ENCODE measurements around the gene CASTOR1.

CASTOR1 gene

DNA sequence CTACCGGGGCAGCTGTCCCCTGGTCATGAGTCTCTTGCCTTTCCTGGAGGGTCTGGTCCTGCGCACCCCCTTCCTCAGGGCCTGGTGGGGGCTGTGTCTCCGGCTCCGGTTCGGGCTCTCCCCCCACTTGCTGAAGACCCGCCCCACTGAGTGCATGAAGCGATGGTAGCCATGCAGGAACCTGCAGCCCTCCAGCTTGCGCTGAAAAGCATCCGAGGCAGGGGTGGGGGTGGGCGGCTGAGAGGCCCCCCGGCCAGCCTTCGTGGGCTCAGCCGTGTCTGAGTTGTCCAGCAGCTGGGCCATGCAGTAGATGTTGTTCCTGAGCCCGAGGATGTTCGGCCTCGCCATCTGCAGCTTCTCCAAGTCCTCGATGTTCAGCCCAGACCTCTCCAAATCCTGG, 25.4 kb downstream of the CASTOR1 start:
- DNase-seq (ENCODE audit: low spot score) = no peak

DNA sequence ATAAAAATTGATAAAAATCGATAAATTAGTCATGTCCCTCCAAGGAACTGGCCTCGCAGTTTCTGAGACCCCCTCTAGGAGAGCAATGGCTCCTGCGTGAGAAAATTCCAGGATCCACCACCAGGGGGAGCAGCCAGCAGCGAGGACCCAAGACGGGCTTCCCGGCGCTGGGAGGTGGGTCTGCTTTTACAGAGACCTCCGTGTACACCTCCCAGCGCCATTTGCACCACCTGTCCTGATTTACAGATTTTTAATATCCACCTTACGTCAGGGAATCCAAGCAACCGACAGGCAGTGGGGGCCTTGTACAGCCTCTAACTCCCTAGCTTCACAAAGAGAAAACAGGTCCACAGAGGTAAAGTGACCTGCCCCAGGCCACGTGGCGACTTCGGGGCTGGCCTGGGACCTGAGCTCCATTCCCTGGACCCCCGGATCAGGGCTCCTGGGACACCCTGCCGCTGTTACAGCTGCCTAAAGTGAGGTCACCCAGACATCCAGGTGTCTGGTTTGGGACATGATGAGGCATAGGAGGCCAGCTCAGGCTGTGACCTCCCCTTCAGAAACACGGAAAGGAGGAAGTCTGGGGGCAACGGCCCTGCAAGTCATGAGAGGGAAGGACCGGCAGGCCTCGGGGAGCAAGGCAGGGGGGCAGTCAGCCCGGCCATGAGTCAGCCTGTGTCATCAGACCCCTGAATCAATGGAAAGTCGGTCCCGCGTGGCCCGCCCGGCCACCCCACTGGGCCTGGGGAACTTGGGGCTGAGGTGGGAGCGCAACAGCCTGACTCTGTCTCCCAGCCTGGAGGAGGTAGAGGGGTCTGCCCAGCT, 26.2 kb downstream of the CASTOR1 start:
- DNase-seq (ENCODE audit: low spot score) = peak; percentile 84

DNA sequence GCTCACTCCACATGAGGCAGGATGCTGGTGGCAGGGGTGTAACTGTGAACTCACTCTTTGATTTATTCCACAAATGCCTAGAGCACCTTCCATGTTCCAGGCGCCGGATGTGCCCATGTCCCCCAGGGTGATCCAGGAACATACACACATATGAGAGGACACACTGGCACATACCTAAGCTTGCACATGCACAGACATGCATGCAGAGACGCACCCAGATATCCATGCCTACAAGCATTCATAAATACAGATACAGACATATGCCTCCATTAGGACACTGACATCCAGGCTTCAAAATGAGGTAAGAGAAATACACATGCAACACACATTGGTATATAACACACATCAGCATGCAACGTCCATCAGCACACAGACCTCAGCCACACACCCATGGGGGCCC, 27.2 kb downstream of the CASTOR1 start:
- no peak for DNase-seq (ENCODE audit: low spot score)

DNA sequence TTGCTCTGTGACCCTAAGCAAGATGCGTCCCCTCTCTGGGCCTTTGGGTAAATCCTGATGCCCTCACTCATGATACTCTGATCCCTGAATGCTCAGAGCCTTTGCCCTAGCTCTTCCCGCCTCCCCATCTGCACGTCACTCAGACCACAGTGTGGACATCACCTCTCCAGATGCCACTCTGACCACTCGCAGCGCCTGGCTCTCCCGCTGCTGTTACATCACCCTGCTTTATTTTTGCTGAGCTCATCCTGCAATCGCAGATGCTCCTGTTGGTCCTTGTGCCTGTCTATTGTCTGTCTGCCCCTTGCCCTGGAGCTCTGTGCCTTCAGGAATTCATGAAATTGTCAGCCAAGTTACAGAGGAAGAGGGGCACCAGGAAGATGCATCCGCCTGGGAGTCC, 28.2 kb downstream of the CASTOR1 start:
- no peak for DNase-seq (ENCODE audit: low spot score)

DNA sequence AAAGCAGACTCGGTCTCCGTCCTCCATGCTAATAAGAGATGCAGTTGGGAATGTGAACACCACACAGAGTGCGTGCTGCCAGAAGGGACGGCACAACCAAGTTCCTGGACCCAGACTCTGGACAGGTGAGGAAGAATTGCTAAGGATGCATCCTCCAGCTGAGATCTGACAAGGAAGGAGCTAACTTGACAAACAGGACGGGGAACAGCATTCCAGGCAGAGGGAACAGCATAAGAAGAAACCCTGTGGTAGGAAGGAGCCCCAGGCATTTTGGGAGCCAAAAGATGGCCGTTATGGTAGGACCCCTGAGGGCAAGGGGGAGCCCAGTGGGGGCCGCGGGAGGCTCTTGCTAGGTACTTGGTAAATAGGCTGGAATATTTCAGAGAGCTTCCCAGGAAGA, 28.6 kb downstream of the CASTOR1 start:
- DNase-seq (ENCODE audit: low spot score) = no peak

DNA sequence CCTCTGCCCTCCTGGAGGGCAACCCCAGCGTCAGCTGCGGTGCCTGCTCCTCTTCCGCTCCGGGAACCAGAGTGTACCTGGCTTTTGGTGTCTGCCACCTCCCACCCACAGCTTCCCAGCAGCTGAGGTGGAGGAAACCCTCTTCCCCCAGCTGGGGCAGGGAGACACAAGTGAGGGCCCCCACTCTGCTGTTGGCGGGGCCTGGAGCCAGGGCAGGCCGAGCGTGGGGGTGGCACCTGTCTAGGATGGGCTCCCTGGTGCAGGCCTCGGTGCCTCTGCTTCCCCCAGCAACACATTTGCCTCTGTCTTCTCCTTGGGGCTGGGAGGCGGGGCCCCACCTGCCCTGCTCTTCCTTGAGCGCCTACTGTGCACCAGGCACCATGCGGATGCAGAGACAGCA, 29.0 kb downstream of the CASTOR1 start:
- DNase-seq (ENCODE audit: low spot score) = no peak

DNA sequence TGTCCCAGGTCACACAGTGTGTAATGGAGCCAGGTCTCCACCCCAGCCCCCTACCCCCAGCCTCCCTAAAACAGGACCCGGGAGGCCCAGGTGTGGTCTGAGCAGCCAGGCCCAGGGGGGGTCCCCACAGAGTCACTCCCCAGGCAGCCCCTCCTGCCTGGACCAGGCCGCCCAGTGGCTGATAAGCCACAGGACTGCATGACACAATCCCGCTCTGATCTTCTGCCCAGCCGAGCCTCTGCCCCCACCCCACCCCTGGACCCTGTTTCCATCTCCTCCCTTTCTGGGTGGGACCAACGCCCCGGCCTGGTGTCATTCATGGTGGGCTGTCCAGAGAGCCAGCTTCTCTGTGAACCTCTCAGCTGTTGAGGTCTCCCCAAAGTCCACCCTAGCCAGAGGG, 35.0 kb downstream of the CASTOR1 start:
- DNase-seq (ENCODE audit: low spot score) = no peak

DNA sequence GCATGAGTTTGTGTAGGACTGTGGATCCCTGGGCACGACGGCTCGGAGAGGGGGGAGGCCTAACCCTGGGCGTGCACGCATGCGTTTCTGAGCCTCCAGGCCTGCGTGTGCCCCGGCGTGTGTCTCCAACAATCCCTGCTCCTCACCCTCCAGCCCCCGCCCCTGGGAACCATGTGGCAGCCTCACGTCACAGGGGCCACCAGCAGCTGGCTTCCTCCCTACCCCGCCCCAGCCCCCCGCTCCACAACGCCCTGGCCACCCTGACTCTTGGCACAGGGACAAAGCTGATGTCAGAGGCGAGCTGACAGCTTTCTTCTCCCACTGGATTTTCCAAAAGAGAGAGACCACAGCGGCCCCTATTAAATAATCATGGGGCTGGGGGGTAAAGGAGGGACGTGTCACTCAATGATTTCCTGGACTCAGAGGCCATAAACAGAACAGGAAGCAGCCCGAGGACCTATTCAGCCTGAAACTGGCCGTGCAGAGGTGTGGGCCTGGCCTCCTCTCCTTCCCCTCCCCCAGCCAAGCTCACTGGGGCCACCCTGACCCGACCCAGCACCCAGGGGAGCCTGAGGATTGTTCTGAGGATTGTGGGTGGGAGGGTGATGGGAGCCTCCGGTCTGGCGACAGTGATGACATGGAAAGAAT, 36.0 kb downstream of the CASTOR1 start:
- no peak for DNase-seq (ENCODE audit: low spot score)

DNA sequence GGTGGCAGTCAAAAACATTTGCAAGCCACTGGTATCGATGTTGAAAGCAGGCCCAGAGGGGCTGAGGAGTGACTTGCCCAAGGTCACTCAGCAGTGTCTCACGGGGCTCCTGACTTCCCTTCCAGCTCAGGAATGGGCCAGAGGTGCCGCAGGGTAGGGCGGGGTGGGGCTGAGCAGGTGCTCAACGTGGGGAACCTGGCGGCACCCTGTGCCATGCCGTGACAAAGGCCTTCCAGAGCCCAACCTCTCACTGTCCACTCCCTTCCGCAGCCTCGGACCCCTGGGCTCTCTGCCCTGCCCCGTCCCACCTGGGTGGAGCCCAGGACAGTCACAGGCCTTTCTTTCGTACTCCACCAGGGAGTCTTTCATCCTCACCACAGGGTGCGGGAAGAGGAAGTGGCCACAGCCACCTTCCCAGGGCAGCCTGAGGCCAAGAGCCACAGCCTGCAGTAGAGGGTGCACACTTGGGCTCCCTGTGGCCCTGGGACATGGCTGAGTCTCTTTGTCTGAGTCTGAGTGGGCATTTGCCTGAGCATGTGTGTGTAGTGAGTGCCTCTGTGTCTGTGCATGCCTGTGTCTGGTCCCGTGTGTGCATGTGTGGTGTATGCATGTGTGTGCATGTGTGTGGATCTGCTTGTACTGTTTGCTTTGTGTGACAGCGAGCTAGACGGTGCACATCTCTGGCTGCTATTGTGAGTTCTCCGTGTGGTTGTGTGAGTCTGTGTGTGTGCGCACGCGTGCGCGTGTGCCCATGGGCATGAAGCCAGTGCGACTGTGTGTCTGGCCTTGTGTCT, 36.7 kb downstream of the CASTOR1 start:
- no peak for DNase-seq (ENCODE audit: low spot score)

DNA sequence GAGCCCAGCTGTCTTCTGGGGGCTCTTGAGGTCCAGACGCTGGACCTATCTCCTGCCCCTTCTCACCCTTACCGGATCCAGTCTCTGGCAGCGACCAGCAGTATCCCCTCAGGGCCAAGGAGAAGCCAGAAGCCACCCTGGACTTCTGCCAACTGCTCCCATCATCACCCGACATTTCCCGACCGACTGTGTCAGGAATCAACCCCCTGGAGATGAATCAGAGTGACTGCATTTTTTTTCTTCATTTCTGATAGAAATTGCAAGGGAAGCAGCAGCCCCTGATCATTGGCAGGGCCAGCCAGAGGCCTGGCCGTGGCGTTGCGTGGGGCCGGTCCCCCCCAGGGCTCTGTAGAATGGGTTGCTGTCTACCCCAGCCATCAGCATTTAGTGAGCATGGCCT, 37.6 kb downstream of the CASTOR1 start:
- DNase-seq (ENCODE audit: low spot score) = peak; percentile 38

DNA sequence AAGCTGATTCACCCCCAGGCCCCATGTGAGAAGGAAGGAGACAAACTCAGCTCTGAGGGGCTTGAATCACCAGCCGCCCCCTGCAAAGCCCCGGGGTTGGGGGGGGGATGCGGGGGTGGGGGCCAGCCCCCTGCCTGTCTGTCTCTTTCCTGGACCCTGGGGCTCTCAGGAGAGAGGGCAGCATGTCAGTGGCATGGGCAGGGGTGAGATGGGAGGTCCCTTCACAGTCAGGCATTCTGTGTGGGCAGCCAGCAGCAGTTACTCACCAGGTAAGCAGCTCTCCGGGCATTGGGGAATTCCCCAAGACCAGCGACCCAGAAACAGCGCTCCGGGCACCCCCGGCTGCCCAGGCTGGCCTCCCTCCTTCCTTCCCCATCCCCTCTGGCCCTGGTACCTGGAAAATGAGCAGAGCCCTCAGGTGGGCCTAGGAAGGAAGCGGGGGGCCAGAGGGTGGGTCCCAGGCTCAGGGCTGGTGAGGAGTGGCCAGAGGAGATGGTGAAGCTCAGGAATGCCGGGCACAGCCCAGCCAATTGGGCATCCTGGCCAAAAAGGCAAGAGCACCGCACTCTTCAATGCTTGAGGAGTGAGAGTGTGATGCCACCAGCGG, 38.5 kb downstream of the CASTOR1 start:
- DNase-seq (ENCODE audit: low spot score) = peak; percentile 73

DNA sequence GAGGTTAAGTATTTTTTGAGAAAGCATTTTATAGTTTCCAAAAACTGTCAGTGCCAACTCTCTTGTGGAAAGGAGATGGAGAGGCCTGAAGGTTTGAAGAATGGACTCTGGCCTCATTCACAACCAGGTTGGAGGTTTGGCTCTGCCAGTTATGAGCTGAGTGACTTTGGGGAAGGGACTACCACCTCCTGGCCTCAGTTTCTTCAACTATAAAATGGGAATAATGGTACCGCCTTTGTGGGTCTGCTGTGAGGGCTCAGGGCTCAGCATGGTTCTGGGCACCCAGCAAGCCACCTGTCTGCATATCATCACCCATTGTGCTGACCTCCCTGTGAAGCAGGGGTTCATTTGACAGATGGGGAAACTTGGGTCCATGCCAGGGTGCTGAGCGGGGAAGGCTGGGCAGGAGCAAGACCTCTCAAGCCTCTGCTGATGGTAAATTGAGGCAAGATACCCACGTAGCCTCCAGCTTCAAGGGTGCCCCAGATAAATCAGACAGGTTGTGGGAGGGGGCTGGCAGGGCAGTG, 39.2 kb downstream of the CASTOR1 start:
- no peak for DNase-seq (ENCODE audit: low spot score)

DNA sequence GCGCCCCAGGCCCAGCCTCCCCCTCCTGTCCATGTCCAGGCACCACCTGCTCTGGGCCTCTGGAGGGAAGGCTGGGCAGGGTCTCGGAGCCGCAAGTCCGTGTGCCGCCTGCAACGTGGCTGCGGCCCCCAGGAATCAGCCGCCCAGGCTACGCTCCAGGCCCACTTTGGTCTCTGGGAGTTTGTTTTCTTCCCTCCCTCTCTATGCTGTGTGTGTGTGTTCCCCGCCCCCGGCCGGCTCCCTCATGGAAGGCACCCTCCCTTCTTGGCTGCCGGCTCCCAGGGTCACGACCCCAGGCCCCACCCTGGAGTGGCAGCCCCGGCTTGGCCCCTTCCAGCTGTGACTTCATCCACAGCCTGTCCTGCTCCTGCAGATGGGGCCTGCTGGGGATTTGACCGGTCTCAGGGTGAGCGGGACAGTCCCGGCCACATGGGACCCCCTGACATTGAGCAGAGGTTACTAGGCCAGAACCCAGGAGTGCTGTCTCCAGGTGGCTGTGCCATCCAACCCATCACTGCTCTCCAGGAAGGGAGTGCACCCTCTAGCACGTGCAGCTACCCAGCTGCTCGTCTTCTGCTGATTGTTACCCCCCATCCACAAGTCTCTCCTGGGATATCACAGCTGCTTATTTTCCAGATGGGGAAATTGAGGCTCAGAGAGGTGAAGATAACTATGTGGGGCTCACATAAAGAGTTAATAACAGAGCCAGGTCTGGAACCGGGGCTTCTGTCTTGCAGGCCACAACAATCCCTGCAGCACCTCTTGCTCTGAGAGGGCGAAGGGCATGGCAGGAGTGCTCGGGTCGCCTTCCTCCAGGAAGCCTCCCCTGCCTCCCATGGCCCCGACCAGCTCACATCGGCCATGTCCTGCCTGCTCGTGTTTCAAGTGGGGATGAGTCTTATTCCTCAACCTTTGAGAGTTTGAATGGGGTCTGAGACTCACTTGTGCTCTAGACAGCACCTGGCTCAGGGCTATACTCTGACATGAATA, 40.0 kb downstream of the CASTOR1 start:
- DNase-seq (ENCODE audit: low spot score) = no peak

DNA sequence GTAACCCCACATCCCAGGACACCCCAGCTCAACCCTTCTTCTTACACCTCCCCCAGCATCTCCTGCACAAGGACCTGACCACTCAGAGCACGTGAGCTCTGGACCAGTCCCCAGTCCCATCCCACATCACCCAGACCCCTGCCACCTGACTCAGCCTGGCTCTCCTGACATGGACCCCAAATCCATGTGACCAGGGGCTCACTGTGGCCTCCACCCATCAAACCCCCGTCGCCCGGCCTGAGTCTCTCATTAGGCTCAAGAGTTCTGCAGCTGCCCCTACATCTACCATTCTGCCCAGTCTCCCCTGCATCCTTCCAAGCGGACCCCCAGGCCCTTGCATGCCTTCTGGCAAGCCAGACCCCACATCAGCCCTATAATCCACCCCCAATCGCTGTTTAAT, 40.8 kb downstream of the CASTOR1 start:
- no peak for DNase-seq (ENCODE audit: low spot score)

DNA sequence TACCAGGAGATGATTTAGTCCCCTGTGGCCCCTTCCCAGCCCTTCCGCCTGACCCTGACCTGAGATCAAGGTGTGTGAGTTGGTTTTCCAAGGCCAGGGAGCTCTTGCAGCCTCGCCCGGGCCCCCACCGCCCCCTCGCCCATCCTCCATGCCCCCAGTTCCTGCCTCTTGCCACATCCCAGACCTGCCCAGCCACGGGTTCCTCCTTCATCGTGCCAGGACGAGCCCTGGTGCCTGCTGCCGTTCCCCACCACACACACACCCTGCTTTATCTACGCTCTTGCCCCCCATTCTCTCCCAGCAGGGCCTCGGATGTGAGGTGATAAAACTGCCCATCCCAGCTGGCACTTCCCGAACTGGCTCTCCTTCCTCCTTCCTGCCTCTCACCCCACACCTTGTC, 41.3 kb downstream of the CASTOR1 start:
- no peak for DNase-seq (ENCODE audit: low spot score)

DNA sequence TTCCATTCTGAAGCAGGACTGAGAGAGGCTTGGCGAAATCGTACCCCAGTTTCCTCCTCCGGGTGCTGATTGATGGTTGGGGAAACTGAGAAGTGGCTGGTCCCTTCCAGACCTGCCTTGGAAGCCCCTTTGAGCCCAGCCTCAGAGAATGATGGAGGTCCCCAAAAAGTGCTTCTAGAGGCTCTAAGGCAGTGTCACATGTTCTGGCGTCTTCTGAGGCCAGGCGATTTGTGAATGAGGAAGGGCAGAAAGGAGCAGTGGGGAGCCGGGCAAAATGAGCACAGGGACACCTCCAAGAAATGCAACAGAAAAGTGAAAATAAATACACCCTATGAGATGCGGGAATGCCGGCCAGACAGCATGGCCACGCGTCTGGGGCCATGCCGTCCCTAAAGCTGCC, 41.7 kb downstream of the CASTOR1 start:
- DNase-seq (ENCODE audit: low spot score) = no peak

DNA sequence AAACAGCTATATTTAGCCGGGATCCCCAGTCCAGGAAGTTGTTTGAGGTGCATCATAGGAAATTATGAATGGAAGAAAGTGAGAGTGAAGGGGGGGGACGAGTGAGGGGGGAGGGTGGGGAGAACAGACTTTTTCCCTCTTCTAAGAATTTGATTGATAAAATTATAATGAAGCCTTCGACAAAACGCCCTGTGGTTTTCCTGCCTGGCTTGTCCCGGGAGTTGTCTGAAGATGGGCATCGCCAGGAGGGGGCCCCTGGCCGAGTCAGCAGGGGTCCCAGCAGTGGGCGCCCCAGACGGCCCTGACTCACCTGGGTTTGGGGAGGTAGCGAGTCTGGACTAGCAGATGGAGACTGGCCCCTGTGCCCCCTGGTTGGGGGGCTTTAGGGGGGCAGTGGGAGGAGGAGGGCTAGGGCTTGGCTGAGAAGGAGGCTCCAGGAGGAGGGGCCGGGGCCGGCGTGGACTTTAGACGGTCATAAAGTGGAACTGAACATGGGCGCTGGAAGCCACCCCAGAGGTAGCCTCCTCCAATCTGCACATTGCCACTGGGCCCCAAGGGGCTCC, 42.4 kb downstream of the CASTOR1 start:
- DNase-seq (ENCODE audit: low spot score) = no peak

DNA sequence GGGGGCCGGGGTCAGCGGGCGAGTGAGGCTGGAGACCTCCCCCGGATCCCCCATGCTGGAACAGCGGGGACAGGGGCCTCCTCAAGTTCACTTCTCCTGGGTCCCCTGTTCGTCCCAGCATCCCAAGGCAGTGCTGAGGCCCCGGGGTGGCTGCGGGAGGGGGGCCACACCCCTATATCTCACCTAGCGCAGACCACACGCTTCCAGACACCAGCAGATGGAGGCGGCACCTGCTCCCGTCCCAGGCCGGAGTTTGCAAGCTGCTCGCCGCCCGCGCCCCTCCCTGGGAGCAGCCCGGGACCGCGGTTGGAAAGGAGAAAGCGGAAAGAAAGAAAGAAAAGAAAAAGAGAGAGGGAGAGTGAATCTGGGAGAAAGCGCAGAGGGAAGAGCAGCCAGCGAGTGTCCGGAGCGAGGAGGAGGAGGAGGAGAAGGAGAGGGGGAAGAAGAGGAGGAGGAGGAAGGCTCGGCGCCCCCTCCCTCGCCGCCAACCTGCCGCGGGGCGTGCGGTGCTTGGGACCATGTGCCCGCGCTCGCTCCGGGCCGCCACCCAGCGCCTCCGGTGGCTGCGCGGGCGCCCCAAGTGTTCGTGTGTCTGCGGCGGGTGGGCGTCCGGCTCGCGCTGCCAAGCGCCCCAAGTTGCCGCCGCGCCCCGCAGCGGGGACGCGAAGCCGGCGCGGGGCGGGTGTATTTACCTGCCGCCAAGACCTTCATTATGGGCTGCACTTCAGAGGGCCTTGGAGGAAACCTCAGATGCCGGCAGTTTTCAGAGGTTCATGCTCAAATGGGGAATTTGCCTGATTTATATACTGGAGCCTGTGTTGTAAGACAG, 43.1 kb downstream of the CASTOR1 start, which contains the start of gene LIF:
Gene LIF (minus strand): TSS at position 775 of the 829 bp plus-strand sequence. CDS start 64 bp downstream, at position 711.
- peak; percentile 74 for DNase-seq (ENCODE audit: low spot score)

DNA sequence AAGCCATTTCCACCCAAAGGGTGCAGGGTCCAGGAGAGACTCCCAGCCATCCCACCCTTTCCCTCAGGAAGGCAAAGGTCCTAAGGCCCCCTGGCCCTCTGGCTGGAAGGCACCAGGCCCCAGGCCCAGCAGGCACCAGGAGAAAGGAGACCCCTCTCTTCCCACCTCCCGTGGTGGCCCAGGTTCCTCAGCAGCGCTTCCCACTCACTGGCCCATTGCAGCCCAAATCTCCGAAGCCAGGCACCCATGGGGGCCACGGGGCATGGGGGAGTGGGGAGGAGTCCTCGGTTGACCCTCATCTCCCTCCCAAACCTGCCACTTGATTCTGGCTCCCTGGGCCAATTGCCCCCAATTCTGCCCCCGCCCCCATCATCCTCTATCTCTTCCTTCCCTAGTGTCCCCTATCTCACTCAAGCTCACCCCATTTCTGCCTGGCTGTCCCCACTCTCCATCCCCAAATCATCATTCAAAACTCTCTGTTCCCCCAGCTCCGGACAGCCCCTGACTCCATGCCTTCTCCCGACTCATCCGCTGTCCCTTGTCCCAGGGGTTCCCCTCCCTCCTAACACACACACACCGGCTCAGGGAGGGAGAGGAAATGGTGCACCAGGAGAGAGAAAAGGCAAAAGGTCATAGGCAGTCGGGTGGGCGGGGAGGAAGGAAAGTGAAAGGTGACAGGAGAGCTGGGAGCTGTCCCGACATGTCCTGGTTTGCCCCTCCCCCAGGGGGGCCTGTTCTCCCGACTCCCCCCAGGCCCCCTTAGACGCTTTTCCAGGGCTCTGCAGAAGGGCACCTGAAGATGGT, 43.9 kb downstream of the CASTOR1 start:
- no peak for DNase-seq (ENCODE audit: low spot score)
